T-helper 2 cell treated with Interferon-gamma antibody and Interleukin-4, amounts not matched to agents 100 ng/mL and 5 ng/mL, for 36 hours (primary cell): ENCODE results near the gene KCNAB2. TPM values are rescaled to one million over a fixed set of nuclear protein-coding genes. Genes with fewer than 3 reads are reported as not detected.
"Not testable (repeated sequence)": the region's sequence is repeated elsewhere in the genome, so short reads cannot be mapped to it uniquely, and the experiment has no call there.

Experiments used
- intact Hi-C: fragments of 100-400 bp; cut with micrococcal nuclease; formaldehyde crosslinking; loops from one replicate; pipeline ENCODE4 v1.15.1; 2023
- total RNA-seq: library from RNA; stranded (reverse); gene quantifications from 2 replicates; pipeline ENCODE4 v1.2.3, GENCODE V29; 2022

The KCNAB2 gene
- total RNA-seq, 1 donor from 2014 or later = 321 TPM

DNA sequence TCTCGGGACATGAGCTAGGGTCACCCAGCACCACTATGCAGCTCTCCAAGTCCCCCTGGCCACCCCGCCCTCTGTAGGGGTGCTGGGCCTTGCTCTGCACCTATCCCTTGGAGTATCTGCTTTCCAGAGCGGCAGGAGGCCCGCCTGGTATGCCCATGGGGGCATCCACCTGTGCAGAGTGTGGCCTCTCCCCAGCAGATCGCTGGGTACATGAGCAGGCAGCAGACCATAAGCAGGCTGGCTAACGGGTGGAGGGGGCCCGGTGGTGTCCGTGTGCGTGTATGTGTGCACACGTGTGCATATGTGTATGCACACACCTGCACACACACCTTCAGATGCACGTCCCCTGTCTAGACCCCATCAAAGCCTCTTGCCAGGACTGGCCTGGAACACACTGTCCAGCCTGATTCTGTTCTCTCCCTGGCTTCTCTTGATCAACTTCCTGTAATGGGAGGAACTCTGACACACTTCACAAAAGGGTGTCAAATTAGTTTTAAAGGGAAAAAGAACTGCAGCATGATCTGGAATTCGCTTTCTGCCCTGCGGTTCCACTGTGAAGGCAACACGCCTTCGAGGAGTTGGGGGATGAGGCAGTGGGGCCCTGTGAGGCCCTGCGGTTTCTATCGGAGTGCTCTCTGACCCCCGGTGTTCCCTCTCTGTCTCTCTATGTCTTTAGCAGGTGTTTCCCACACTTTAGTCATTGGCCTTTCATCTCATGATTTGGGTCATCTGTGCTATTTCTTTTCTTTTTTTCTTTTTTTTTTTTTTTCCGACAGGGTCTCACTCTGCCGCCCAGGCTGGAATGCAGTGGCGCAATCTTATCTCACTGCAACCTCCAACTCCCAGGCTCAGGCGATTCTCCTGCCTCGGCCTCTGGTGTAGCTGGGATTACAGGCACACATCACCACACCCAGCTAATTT lies 36.3 kb upstream of the KCNAB2 start:
- intact Hi-C loops = no loop called here

- intact Hi-C loops = no loop called here
These were observed 35.1 kb upstream of the KCNAB2 start for GRCh38 chr1:6010554-6010953.

- intact Hi-C loops = no loop called here
These were observed 34.3 kb upstream of the KCNAB2 start for GRCh38 chr1:6011161-6011945.

DNA sequence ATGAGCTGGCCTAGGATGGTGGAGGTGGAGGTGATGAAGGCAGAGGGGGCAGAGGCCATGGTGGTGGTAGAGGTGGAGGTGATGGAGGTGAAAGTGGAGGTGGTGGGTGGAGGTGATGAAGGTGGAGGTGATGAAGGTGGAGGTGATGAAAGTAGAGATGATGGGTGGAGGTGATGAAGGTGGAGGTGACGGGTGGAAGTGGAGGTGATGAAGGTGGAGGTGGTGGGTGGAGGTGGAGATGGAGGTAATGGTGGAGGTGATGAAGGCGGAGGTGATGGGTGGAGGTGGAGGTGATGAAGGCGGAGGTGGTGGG lies 33.8 kb upstream of the KCNAB2 start:
- intact Hi-C loops = no loop called here

- intact Hi-C loops = no loop called here
These were observed 33.0 kb upstream of the KCNAB2 start for GRCh38 chr1:6012529-6013318.

- intact Hi-C loops = no loop called here
These were observed 32.2 kb upstream of the KCNAB2 start for GRCh38 chr1:6013491-6013890.

GRCh38 chr1:6014130-6014999 lies 31.3 kb upstream of the KCNAB2 start:
- intact Hi-C loops = no loop called here

DNA sequence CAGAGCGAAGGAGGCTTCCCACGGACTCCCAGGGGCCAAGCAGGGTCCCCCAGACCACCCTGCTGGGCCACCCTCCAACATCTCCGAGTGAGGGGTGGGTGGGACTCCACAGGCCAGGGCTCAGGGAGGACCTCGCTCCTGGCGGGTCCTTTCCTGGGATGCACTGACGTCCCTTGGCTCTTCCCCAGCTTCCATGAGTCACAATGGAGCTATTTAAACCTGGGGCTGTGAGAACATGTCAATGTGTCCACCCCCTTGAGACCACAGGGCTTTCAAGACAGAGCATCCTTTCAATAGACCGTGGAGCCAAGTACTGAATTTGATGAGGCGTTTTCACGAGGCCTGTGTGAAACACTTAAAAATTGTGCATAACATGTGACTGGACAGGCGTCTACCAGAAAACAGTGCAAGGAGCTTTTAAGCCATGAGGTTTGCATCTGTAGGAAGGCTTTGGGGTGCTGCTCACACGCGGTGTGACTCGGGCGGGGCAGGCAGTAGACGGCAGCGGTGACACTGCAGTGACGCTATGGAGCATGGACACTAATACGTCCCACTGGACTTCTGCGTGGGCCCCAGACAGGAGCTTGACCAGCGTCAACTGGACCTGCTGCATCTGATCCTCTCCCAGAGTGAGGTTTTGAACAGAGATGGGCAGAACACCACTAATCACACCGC lies 29.4 kb upstream of the KCNAB2 start:
- intact Hi-C loops = no loop called here

DNA sequence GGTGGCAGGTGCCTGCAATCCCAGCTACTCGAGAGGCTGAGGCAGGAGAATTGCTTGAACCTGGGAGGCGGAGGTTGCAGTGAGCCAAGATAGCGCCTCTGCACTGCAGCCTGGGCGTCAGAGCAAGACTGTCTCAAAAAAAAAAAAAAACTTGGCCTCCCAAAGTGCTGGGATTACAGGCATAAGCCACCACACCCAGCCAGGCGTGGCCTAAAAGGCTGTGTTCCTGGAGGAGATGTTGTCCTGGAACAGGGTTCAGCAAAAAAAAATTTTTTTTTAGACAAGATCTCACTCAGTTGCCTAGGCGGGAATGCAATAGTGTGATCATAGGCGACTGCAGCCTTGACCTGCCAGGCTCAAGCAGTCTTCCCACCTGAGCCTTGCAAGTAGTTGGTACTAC lies 28.0 kb upstream of the KCNAB2 start:
- intact Hi-C loops = not testable (repeated sequence)

DNA sequence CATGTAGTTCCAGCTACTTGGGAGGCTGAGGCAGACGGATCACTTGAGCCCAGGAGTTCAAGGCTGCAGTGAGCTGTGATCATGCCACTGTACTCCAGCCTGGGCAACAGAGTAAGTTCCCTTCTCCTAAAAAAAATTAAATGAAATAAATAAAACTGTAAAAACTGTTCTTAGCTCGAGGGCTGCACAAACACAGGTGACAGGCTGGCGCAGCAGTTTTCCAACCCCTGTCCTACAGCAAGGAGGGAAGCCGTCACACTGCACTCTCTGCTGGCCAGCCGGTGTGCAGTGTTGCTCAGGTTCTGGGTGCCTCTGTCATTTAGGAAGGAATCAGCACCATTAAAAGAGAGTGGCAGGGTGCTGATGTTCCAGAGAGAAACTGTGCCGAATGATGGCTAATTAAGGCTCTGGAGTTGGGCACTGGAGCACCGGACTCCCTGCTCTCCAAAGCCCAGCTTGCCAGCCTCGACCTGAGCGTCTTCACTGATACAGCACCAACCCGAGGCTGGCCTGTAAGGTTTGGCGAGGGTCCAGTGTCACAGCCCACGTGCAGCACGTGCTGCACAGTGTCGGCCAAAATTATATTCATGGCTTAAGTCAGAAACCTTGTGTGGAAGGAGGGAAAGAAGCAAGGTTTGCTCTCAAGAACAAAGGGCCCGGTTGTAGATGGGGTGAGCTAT lies 26.4 kb upstream of the KCNAB2 start:
- intact Hi-C loops = no loop called here

DNA sequence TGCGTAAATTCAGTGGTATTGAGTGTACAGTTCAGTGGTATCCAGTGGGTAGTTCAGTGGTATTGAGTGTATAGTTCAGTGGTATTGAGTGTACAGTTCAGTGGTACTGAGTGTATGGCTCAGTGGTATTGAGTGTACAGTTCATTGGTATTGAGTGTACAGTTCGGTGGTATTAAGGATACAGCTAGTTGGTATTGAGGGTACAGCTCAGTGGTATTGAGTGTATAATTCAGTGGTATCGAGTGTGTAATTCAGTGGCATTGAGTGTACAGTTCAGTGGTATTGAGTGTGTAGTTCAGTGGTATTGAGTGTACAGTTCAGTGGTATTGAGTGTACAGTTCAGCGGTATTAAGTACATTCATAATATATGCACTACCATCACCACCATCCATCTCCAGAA lies 23.5 kb upstream of the KCNAB2 start:
- intact Hi-C loops = no loop called here

- intact Hi-C loops = no loop called here
These were observed 22.3 kb upstream of the KCNAB2 start for GRCh38 chr1:6023346-6023745.

DNA sequence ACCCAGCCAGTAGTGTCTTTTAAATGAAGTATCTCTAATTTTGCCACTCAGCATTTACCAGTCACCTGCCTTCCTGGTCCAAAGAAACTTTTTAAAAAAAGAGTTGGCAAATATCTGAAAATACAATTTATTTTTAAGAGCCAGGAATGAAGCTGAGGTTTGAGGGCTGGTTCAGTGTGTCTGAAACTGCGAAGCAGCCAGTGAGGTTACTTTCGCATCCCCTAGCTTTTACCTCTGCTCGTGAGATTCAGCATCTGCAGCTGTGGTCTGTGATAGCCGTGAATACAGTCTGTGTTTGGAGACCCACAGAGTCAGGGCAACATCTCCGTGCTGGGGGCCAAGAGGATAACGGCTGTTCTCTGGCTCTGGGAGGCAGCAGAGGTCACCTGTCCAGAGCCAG lies 21.3 kb upstream of the KCNAB2 start:
- intact Hi-C loops = no loop called here

DNA sequence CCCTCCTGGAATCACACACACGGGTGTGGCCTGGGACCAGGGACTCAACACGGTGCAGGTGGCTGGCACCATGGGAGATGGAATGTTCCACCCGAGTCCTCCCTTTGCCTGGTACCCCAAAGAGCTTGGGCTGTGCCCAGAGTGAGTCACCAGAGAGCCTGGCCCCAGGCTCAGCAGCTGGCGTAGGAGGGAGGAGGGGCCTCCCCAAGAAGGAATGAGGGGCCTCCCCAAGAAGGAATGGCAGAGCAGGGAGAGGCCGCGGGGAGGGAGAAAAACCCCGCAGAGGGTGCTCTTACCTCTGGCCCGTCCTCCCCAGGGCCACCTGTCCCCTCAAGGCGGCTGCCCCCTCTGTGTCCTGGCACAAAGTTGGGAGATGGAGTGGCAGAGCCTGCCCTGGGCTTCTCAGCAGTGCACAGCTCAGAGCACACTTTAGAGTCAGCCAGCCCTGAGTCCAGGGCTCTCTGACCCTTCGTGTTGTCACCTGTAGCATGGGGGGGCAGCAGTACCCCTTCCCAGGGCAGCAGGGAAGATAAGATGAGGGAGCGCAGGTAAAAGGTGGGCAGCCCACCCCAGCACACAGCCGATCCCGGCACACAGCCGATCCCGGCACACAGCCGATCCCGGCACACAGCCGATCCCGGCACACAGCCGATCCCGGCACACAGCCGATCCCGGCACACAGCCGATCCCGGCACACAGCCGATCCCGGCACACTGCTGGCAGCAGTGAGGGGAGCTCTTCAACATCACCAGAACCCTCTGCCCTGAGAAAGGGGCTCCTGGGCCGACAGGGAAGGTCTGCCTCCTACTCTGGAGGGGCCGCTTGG lies 20.2 kb upstream of the KCNAB2 start:
- intact Hi-C loops = loop anchor here (1.0 to 2.0 kb wide), 3 partner anchors 31 to 173 kb away; partner anchors contain the start of gene RPL22

DNA sequence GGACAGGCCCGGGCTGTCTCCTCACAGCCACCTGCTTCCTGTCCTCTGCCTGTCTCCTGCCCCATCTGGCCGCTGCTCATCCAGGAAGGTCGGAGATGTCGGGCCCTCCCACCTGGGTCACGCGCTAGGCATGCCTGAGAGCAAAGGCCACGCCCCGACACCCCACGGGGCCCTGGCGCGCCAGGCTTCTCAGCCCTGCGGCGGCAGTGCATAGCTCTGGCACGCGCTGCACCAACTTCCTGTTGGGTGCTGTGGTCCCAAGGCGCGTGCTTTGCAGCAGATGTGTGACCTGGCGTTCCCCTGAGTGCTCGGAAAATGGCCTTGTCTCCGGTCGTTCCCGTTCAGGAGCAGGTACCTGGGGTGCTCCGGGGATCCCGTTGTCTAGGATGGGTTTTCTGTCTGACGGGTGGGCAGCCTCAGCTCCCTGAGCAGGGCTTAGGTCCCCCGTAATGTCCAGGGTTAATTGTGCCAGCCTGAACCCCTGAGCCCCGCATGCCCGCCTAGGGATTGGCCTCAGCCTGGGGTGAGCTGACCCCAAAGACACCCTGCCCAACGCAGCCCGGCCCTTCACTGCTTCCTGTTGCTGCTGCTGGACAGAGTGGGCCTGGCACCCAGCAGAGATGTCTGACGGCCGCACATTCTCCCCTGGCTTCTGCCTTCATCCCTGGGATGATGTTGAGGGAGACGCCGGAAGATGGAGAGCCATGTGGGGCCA lies 19.4 kb upstream of the KCNAB2 start:
- intact Hi-C loops = loop anchor here (1.0 to 2.0 kb wide), 3 partner anchors 32 to 173 kb away; partner anchors contain the start of gene RPL22

GRCh38 chr1:6027591-6027990 lies 18.1 kb upstream of the KCNAB2 start:
- intact Hi-C loops = loop anchor here (2.0 kb wide), 2 partner anchors 73 to 171 kb away; partner anchors contain the start of gene RPL22

- intact Hi-C loops = no loop called here
These were observed 17.4 kb upstream of the KCNAB2 start for GRCh38 chr1:6028042-6028850.
